ENCODE data around the gene TSPAN4.

DNA sequence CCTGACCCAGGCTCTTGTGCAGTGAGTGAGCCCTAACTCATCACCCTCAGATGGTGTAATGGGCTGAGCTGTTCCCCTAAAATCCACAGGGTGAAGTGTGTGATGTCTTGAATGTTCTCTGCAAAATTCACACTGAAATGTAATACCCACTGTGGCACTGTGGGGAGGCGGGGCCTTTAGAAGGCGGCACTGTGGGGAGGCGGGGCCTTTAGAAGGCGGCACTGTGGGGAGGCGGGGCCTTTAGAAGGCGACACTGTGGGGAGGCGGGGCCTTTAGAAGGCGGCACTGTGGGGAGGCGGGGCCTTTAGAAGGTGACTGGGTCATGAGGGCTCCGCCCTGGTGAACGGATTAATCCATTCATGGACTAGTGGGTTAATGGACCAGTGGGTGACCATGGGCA is 34.9 kb downstream of the TSPAN4 start:
- no peak for TF ChIP-seq EZH2 (IDR thresholded peaks at IDR 0.05; ENCODE audit: borderline replicate concordance, low read depth, low read length, severe bottlenecking)
- TF ChIP-seq, protein P1, sequence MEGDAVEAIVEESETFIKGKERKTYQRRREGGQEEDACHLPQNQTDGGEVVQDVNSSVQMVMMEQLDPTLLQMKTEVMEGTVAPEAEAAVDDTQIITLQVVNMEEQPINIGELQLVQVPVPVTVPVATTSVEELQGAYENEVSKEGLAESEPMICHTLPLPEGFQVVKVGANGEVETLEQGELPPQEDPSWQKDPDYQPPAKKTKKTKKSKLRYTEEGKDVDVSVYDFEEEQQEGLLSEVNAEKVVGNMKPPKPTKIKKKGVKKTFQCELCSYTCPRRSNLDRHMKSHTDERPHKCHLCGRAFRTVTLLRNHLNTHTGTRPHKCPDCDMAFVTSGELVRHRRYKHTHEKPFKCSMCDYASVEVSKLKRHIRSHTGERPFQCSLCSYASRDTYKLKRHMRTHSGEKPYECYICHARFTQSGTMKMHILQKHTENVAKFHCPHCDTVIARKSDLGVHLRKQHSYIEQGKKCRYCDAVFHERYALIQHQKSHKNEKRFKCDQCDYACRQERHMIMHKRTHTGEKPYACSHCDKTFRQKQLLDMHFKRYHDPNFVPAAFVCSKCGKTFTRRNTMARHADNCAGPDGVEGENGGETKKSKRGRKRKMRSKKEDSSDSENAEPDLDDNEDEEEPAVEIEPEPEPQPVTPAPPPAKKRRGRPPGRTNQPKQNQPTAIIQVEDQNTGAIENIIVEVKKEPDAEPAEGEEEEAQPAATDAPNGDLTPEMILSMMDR (IDR thresholded peaks at IDR 0.05; ENCODE audit: borderline replicate concordance, extremely low read depth, low read length, poor library complexity, severe bottlenecking): no peak

Measured in DND-41 (cell line).